Immature natural killer cell (primary cell): Measurements from ENCODE around the gene SEPTIN3. TPM values are rescaled to one million over a fixed set of nuclear protein-coding genes. Genes with fewer than 3 reads are reported as not detected.
A peak's percentile ranks its signal among the peaks of the same experiment; 100 is the strongest.

Experiments used
- DNase-seq, 3 donors: peaks; one replicate each; pipeline ENCODE4 v3.0.0; 2022; ENCODE audit warnings: mixed read lengths in 1 of 3
- H3K27ac Mint-ChIP-seq, 6 donors: one replicate each; pipeline ENCODE4 v1.8.0; 2020; ENCODE audit warnings: mixed read lengths in 6 of 6, mild to moderate bottlenecking in 5 of 6, inconsistent platforms in 4 of 6, moderate library complexity in 3 of 6
- H3K27me3 Mint-ChIP-seq, 3 donors: one replicate each; pipeline ENCODE4 v1.8.0; 2020 to 2021; ENCODE audit warnings: low read depth in 3 of 3, mild to moderate bottlenecking in 3 of 3, mixed read lengths in 3 of 3, moderate library complexity in 3 of 3, inconsistent platforms in 1 of 3
- H3K36me3 Mint-ChIP-seq, 3 donors: one replicate each; pipeline ENCODE4 v1.8.0; 2020; ENCODE audit warnings: mixed read lengths in 3 of 3, inconsistent platforms in 2 of 3, mild to moderate bottlenecking in 2 of 3
- H3K4me1 Mint-ChIP-seq, 2 donors: one replicate each; pipeline ENCODE4 v1.8.0; 2020; ENCODE audit warnings: inconsistent platforms in 2 of 2, mild to moderate bottlenecking in 2 of 2, mixed read lengths in 2 of 2, moderate library complexity in 1 of 2
- H3K4me3 Mint-ChIP-seq, 5 donors: one replicate each; pipeline ENCODE4 v1.8.0; 2020; ENCODE audit warnings: mild to moderate bottlenecking in 5 of 5, mixed read lengths in 5 of 5, inconsistent platforms in 3 of 5, moderate library complexity in 3 of 5
- H3K9me3 Mint-ChIP-seq, 6 donors: one replicate each; pipeline ENCODE4 v1.8.0; 2020; ENCODE audit warnings: mild to moderate bottlenecking in 6 of 6, mixed read lengths in 6 of 6, inconsistent platforms in 4 of 6, moderate library complexity in 3 of 6
- polyA plus RNA-seq, 3 donors: library from polyadenylated mRNA; unstranded; fragments of 300-500 nt; fragmentation: Illumina TruSeq; gene quantifications; one replicate each; pipeline ENCODE4 v1.2.3, GENCODE V29; 2021

SEPTIN3 gene
- polyA plus RNA-seq = not detected

- H3K4me3 Mint-ChIP-seq = no peak within 1 kb of the TSS
- H3K9me3 Mint-ChIP-seq = peaks cover 0 to 1% (median 0%) of the 10 kb centered on the region in 6 donors
- H3K36me3 Mint-ChIP-seq = no peaks in the 10 kb centered on the region
- no peaks in the 10 kb centered on the region for H3K4me1 Mint-ChIP-seq
- H3K27me3 Mint-ChIP-seq = peaks cover 5 to 6% (median 6%) of the 10 kb centered on the region in 3 donors
- peak within 1 kb of the TSS in 1 of 6 donors; percentile 67 for H3K27ac Mint-ChIP-seq
- no peak for DNase-seq
These were observed at the start of gene SEPTIN3 for GRCh38 chr22:41969110-41969646. Gene SEPTIN3, plus strand, starts transcription at chr22:41969443. Its CDS starts 2,050 bp downstream, at chr22:41971493.

GRCh38 chr22:41920271-41920976 lies 48.8 kb upstream of the SEPTIN3 start:
- Mint-ChIP-seq H3K36me3 (no peaks in the 10 kb centered on the region), H3K9me3 (no peaks in the 10 kb centered on the region), H3K4me3 (peak overlapping the region; percentile 53 to 80 (median 74)), H3K27me3 (peaks cover 8 to 21% (median 11%) of the 10 kb centered on the region in 3 donors), H3K27ac (no peak overlapping the region), H3K4me1 (peaks cover 13 to 18% of the 10 kb centered on the region in 2 donors)
- DNase-seq = no peak

- H3K4me1 Mint-ChIP-seq = peaks cover 13 to 18% of the 10 kb centered on the region in 2 donors
- peaks cover 5 to 9% (median 5%) of the 10 kb centered on the region in 3 donors for H3K27me3 Mint-ChIP-seq
- DNase-seq = no peak
- H3K36me3 Mint-ChIP-seq = no peaks in the 10 kb centered on the region
- H3K4me3 Mint-ChIP-seq = no peak overlapping the region
- no peaks in the 10 kb centered on the region for H3K9me3 Mint-ChIP-seq
- no peak overlapping the region for H3K27ac Mint-ChIP-seq
These were observed 46.9 kb upstream of the SEPTIN3 start for GRCh38 chr22:41922328-41922727.

GRCh38 chr22:41922940-41923594 lies 46.2 kb upstream of the SEPTIN3 start:
- no peak overlapping the region for H3K4me3 Mint-ChIP-seq
- H3K4me1 Mint-ChIP-seq = peaks cover 13 to 16% of the 10 kb centered on the region in 2 donors
- no peak overlapping the region for H3K27ac Mint-ChIP-seq
- H3K36me3 Mint-ChIP-seq = no peaks in the 10 kb centered on the region
- H3K9me3 Mint-ChIP-seq = no peaks in the 10 kb centered on the region
- DNase-seq = no peak
- peaks cover 5 to 11% (median 7%) of the 10 kb centered on the region in 3 donors for H3K27me3 Mint-ChIP-seq

GRCh38 chr22:41923595-41924276 lies 45.5 kb upstream of the SEPTIN3 start:
- H3K9me3 Mint-ChIP-seq = no peaks in the 10 kb centered on the region
- H3K4me3 Mint-ChIP-seq = no peak overlapping the region
- DNase-seq = no peak
- H3K36me3 Mint-ChIP-seq = no peaks in the 10 kb centered on the region
- no peak overlapping the region for H3K27ac Mint-ChIP-seq
- peaks cover 5 to 11% (median 5%) of the 10 kb centered on the region in 3 donors for H3K27me3 Mint-ChIP-seq
- H3K4me1 Mint-ChIP-seq = peaks cover 13% of the 10 kb centered on the region in 2 donors

GRCh38 chr22:41925783-41926460 lies 43.3 kb upstream of the SEPTIN3 start:
- peak; percentile 62 to 70 (median 69) for DNase-seq
- H3K4me3 Mint-ChIP-seq = peak overlapping the region; percentile 45 to 69 (median 64)
- H3K4me1 Mint-ChIP-seq = peaks cover 3 to 6% of the 10 kb centered on the region in 2 donors
- H3K36me3 Mint-ChIP-seq = no peaks in the 10 kb centered on the region
- no peak overlapping the region for H3K27ac Mint-ChIP-seq
- peaks cover 2 to 11% (median 5%) of the 10 kb centered on the region in 3 donors for H3K27me3 Mint-ChIP-seq
- no peaks in the 10 kb centered on the region for H3K9me3 Mint-ChIP-seq

- DNase-seq = no peak
- Mint-ChIP-seq H3K27ac (peak overlapping the region in 2 of 6 donors; percentile 51 to 53), H3K36me3 (no peaks in the 10 kb centered on the region), H3K4me1 (peaks cover 3 to 6% of the 10 kb centered on the region in 2 donors), H3K9me3 (no peaks in the 10 kb centered on the region), H3K27me3 (peaks cover 2 to 11% (median 5%) of the 10 kb centered on the region in 3 donors), H3K4me3 (peak overlapping the region; percentile 17 to 53 (median 40))
These were observed 41.4 kb upstream of the SEPTIN3 start for GRCh38 chr22:41927813-41928212.

GRCh38 chr22:41928593-41929417 lies 40.4 kb upstream of the SEPTIN3 start:
- Mint-ChIP-seq H3K27me3 (peaks cover 0 to 9% (median 5%) of the 10 kb centered on the region in 3 donors), H3K4me3 (no peak overlapping the region), H3K4me1 (peaks cover 3 to 6% of the 10 kb centered on the region in 2 donors), H3K36me3 (no peaks in the 10 kb centered on the region), H3K27ac (peak overlapping the region in 1 of 6 donors; percentile 53), H3K9me3 (no peaks in the 10 kb centered on the region)
- no peak for DNase-seq

GRCh38 chr22:41929418-41929810 lies 39.8 kb upstream of the SEPTIN3 start:
- Mint-ChIP-seq H3K27ac (no peak overlapping the region), H3K9me3 (no peaks in the 10 kb centered on the region), H3K36me3 (no peaks in the 10 kb centered on the region), H3K4me3 (no peak overlapping the region), H3K27me3 (peaks cover 0 to 8% (median 5%) of the 10 kb centered on the region in 3 donors), H3K4me1 (peaks cover 3 to 6% of the 10 kb centered on the region in 2 donors)
- no peak for DNase-seq

GRCh38 chr22:41931701-41932269 lies 37.5 kb upstream of the SEPTIN3 start:
- Mint-ChIP-seq H3K4me3 (no peak overlapping the region), H3K4me1 (no peaks in the 10 kb centered on the region), H3K27me3 (peaks cover 0 to 4% (median 2%) of the 10 kb centered on the region in 3 donors), H3K27ac (peak overlapping the region in 1 of 6 donors; percentile 14), H3K36me3 (no peaks in the 10 kb centered on the region), H3K9me3 (no peaks in the 10 kb centered on the region)
- no peak for DNase-seq

- Mint-ChIP-seq H3K9me3 (no peaks in the 10 kb centered on the region), H3K4me1 (no peaks in the 10 kb centered on the region), H3K27ac (no peak overlapping the region), H3K27me3 (peaks cover 0 to 2% (median 2%) of the 10 kb centered on the region in 3 donors), H3K4me3 (no peak overlapping the region), H3K36me3 (no peaks in the 10 kb centered on the region)
- DNase-seq = no peak
These were observed 36.9 kb upstream of the SEPTIN3 start for GRCh38 chr22:41932353-41932752.

GRCh38 chr22:41933411-41934177 lies 35.6 kb upstream of the SEPTIN3 start:
- Mint-ChIP-seq H3K27me3 (no peaks in the 10 kb centered on the region), H3K4me3 (no peak overlapping the region), H3K36me3 (no peaks in the 10 kb centered on the region), H3K4me1 (no peaks in the 10 kb centered on the region), H3K27ac (no peak overlapping the region), H3K9me3 (no peaks in the 10 kb centered on the region)
- no peak for DNase-seq
